ENCODE data around the gene SLC12A8. TPM values are rescaled to one million over a fixed set of nuclear protein-coding genes. Genes with fewer than 3 reads are reported as not detected.

SLC12A8 gene
- total and polyA plus RNA-seq, 2 experiments from 2014 or later, result 6.9 to 15.9 TPM

GRCh38 chr3:125175295-125176078, 37.1 kb downstream of the SLC12A8 start:
- Histone ChIP-seq H3K4me3 (no peak overlapping the region), H3K4me1 (ENCODE audit: insufficient read depth) (no peaks in the 10 kb centered on the region), H3K79me2 (replicated peaks; ENCODE audit: insufficient read depth) (no peaks in the 10 kb centered on the region), H3K27me3 (ENCODE audit: insufficient read depth) (no peaks in the 10 kb centered on the region), H2AFZ (no peak overlapping the region), H3K36me3 (ENCODE audit: insufficient read depth) (0 out of 2 replicates have a peak, but pooled peaks cover 3% of the 10 kb centered on the region), H3K27ac (ENCODE audit: low read depth) (no peak overlapping the region), H4K20me1 (replicated peaks; ENCODE audit: insufficient read depth) (no peaks in the 10 kb centered on the region), H3K9me2 (ENCODE audit: insufficient read depth) (0 out of 2 replicates have a peak, but pooled peaks cover 3% of the 10 kb centered on the region), H3F3A (replicated peaks; ENCODE audit: low read depth) (no peaks in the 10 kb centered on the region), H3K4me2 (no peak overlapping the region)
- no peak overlapping the region for H3K4me3 Mint-ChIP-seq
- ATAC-seq (no peak), DNase-seq (ENCODE audit: low spot score) (no peak)
- H3K27ac Mint-ChIP-seq, result no peak overlapping the region
- TF ChIP-seq JUNB (IDR thresholded peaks at IDR 0.05; ENCODE audit: unreplicated experiment) (no peak), ZNF331 (CRISPR knock-in tag; IDR thresholded peaks at IDR 0.05; ENCODE audit: low read depth) (no peak), NANOG (IDR thresholded peaks at IDR 0.05; ENCODE audit: borderline replicate concordance) (no peak), ZNF462 (CRISPR knock-in tag; IDR thresholded peaks at IDR 0.05) (no peak), ETS1 (IDR thresholded peaks at IDR 0.05) (no peak), POLR2AphosphoS5 (IDR thresholded peaks at IDR 0.05; ENCODE audit: low read depth) (no peak)
- peaks cover 10% of the 10 kb centered on the region; the same call in 2 of the 3 replicates for H3K9me3 Mint-ChIP-seq
- peaks cover 24% of the 10 kb centered on the region; the same call in 2 of the 3 replicates for H3K36me3 Mint-ChIP-seq (ENCODE audit: low read depth)
- H3K27me3 Mint-ChIP-seq (ENCODE audit: insufficient read depth, low read depth, poor library complexity), result no peaks in the 10 kb centered on the region
- no peaks in the 10 kb centered on the region for H3K4me1 Mint-ChIP-seq
